GM12874 (cell line): ENCODE results near the gene SH3D19.

Experiments
- TF ChIP-seq, protein P1 (sequence below): IDR thresholded peaks from 2 replicates; pipeline ENCODE4 v1.5.1; 2011; ENCODE audit warnings: low read depth, mild to moderate bottlenecking, control low read depth, low read length, moderate library complexity; ENCODE audit not compliant: insufficient read depth

The SH3D19 gene

DNA sequence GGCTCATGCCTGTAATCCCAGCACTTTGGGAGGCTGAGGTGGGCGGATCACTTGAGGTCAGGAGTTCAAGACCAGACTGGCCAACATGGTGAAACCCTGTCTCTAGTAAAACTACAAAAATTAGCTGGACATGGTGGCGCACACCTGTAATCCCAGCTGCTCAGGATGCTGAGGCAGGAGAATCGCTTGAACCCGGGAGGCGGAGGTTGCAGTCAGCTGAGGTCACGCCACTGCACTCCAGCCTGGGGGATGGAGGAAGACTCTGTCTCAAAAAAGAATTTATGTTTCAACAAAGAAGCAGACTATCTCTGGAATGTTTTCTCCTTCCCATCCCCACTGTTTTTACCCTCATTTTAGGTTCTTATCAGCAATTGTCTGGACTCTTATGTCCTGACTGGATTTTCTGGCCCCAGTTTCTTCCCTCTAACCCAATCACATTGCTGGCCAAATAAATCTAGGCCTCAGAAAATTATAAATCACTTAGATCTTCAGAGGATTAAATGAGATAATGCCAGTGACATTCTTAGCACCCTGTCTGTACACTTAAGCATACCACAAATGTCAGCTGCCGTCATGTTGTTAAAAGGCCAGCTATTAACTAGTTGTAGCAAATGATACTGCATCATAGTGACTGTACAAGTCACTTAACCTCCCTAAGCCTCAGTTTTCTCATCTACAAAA is 93.3 kb downstream of the SH3D19 start:
- TF ChIP-seq, protein P1, sequence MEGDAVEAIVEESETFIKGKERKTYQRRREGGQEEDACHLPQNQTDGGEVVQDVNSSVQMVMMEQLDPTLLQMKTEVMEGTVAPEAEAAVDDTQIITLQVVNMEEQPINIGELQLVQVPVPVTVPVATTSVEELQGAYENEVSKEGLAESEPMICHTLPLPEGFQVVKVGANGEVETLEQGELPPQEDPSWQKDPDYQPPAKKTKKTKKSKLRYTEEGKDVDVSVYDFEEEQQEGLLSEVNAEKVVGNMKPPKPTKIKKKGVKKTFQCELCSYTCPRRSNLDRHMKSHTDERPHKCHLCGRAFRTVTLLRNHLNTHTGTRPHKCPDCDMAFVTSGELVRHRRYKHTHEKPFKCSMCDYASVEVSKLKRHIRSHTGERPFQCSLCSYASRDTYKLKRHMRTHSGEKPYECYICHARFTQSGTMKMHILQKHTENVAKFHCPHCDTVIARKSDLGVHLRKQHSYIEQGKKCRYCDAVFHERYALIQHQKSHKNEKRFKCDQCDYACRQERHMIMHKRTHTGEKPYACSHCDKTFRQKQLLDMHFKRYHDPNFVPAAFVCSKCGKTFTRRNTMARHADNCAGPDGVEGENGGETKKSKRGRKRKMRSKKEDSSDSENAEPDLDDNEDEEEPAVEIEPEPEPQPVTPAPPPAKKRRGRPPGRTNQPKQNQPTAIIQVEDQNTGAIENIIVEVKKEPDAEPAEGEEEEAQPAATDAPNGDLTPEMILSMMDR: no peak

DNA sequence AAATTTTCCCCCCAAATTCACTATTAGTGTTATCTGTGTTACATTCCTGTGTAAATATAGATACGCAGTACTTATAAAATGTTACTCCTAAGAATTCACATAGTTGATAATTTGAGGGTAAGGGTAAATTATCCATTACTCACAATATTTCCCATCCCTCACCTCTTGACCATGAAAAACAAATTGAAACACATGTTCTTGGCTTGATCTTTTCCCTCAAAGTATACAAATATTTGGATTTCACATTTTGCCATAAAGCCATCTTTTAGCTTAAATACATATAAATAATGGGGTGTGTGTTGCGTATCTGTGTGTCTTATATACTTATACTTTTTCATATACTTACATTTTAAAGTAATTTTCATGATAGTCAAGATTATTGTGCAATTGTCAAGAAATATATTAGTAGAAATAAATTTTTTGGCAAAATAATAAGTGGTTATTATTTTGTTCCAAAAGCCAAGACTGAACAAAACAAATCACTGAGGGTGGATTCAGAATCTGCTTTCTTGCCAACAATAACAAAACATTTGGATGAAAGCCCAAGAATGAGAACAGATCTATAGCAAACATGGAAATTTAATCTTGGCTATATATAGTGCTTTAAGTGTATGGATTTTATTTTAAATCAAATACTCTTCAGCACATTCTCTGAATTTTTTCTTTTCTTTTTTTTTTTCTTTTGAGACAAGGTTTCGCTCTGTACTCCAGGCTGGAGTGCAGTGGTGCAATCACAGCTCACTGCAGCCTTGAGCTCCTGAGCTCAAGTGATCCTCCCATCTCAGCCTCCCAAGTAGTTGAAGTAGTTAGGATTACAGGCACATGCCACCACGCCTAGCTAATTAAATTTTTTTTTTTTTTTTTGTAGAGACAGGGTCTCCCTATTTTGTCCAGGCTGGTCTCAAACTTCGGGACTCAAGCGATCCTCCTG is 97.0 kb downstream of the SH3D19 start:
- TF ChIP-seq, protein P1: no peak

DNA sequence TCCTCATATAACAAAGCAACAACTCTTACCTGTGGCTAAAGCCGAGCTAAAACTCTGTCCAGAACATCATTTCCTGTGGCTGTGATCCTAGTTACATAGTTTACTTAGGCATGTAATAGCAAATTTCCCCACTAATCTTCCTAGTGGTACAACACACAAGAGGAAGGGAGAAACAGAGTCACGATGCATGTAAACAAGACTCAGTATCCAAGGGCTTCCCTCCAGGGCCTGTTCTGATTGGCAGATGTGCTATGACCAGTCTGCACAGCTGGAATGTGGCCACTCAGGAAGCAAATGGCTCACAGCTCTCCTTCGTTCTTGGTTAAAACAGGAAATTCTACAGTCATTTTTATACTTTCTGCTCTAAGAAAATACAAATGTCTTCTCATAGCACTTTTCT is 97.7 kb downstream of the SH3D19 start:
- TF ChIP-seq, protein P1: no peak

DNA sequence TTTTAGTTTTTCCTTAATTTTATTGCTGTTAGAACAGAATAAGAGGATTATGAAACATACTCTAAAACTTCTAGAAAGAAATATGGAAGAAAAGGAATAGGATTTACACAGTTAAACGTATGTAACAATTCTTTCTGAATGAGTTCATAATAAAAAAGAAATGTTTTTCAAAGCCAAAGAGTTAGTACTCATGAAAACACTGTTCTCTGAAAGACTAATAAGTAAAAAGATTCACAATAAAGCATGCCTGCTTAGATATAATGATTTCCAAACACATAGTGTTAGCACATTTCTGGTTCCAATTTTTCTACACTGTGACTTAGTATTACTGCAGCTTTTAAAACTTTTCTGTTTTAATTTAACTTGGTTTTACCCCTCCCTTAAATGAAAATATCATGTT is 98.2 kb downstream of the SH3D19 start:
- TF ChIP-seq, protein P1: no peak

DNA sequence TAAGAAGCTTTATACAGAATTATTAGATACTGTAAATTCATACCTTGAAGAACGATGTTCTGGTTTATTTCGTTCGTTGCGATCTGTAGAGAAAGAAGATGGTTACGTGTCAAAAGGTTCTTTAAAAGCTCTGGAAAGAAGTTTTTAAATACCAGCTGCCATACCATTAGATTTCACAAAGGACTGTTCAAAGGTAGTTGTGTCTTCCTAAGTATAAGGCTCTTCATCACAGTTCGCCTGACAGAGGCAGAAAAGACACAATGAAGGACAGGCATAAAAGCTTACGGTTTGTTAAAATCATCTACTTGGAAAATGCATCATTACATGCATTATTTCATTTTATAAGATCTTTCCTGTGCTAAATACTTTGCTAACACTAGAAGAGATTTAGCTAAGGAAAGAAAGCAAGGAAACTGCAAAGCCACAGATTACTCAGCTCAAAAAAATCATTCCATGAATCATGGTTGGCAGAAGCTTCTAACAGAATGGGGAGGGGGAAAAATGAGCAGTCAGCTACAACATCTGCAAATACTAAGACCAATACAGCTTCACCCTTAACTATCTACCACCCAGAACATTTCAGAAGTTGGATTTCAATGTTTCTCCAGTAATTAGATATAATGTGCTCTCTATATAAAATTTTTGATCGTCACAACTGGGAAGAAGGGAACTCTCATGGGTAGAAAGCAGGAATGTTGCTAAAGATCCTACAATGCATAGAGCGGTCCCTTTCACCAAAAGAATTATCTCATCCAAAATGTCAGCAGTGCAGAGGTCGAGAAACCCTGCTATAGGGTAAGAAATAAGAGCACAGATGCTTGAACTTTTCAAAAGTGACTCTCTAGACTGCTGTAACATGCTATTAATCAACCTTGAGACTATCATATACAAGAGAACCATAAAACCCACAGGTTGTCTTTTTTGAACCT is 99.1 kb downstream of the SH3D19 start:
- TF ChIP-seq, protein P1: no peak

- TF ChIP-seq, protein P1: no peak
Measured at GRCh38 chr4:151223465-151223864, 101.9 kb downstream of the SH3D19 start.

GRCh38 chr4:151219948-151220347 is 105.5 kb downstream of the SH3D19 start:
- TF ChIP-seq, protein P1: no peak
